Activated CD4-positive, CD25-positive, alpha-beta regulatory T cell (primary cell): ENCODE measurements around the gene RPP25.

ENCODE experiments used
- DNase-seq, 4 experiments: peaks; one replicate each; lab custom pipeline; 2025; lab: John Stamatoyannopoulos, UW

The RPP25 gene

DNA sequence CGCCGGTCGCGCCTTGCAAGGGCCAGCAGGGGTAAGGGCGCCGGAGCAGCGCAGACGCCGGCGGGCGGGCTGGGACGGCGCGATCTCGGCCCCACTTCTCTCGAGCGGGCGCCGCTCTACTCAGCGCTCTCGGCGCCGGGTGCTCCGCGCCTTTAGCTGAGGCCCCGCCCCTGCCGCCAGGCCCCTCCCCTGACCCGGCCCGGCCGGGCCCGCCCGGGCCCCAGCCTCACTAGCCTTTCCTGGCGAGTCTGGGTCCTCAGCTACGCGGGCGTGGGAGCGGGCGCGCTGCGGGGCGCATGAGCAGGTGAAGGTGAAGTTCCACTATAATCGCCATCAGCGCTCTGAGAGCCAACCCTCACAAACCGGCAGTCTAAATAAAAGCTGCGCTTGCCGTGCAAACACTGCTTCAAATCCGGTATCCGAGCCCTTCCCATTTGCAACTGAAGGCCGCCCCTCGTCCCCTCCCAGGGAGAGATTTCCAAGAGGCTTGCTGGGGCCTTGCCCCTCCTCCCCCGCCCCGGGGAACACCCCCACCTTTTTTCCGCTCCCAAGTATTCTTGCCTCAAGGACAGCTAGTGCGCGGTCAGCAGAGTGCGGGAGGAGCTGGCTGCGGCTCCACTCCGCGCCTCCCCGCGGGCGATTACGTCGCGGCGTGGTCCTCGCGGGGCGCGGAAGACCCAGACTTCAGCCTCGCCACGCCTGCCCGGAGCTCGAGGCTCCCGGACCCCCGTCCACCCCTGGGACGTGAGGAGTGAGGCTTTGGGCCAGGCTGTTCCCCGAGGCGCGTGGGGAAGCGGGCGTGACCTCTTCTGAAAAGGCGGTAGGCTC is at the start of gene RPP25:
Gene RPP25 (minus strand): TSS at position 125 of the 828 bp plus-strand sequence. CDS start 189 bp downstream, outside the sequence.
- peak; percentile 26 to 46 (median 34) for DNase-seq

DNA sequence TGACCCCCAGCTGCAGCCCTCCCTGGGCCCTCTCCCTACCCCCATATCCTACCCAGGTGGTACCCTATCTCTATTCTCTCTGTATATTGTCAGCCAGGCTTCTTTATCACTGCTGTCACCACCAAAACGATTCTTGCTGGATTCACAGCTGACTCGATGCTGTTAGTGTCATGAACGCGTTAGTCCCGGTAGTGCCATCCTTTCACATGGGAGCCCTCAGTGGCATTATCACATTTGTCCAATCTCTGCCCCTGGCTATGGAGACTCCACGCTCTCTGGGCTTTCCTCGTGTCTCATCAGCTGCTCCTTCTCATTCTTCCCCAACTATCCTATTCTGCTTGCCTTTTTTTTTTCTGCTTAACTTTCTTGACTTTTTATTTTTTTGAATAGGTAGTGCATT is 45.8 kb upstream of the RPP25 start:
- DNase-seq: no peak

DNA sequence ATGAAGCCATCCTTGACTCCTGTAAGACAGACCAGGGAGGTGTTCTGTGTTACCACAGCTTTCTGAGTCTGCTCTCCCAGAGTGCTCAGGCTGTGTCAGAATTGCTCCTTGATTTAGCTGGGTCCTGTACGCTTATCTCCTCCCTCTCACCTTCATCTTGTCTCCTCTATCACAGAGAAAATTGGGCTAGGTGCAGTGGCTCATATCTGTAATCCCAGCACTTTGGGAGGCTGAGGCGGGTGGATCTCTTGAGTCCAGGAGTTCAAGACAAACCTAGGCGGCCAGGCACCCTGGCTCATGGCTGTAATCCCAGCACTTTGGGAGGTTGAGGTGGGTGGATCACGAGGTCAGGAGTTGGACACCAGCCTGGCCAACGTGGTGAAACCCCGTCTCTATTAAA is 44.7 kb upstream of the RPP25 start:
- DNase-seq: no peak

DNA sequence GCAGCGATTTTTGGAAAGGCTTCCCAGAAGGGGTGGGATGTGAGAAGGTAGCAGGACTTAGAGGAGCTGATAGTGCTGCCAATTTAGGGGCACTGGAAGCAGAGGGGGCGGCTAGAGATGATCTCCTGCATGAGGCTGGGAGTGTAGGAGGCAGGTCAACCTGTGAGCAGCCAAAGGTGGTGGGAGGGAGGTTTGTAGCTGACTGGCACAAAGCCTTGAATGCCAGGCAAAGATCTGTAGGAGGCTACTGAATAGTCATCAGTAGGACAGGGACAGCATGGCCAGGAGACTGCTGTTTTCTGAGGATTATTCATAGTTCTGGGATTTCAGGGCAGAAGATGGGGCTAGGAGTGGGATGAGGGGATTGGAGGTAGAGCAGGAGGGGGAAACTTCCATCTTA is 41.0 kb upstream of the RPP25 start:
- DNase-seq: no peak

- no peak for DNase-seq
These were observed 40.6 kb upstream of the RPP25 start for GRCh38 chr15:74997141-74997540.

DNA sequence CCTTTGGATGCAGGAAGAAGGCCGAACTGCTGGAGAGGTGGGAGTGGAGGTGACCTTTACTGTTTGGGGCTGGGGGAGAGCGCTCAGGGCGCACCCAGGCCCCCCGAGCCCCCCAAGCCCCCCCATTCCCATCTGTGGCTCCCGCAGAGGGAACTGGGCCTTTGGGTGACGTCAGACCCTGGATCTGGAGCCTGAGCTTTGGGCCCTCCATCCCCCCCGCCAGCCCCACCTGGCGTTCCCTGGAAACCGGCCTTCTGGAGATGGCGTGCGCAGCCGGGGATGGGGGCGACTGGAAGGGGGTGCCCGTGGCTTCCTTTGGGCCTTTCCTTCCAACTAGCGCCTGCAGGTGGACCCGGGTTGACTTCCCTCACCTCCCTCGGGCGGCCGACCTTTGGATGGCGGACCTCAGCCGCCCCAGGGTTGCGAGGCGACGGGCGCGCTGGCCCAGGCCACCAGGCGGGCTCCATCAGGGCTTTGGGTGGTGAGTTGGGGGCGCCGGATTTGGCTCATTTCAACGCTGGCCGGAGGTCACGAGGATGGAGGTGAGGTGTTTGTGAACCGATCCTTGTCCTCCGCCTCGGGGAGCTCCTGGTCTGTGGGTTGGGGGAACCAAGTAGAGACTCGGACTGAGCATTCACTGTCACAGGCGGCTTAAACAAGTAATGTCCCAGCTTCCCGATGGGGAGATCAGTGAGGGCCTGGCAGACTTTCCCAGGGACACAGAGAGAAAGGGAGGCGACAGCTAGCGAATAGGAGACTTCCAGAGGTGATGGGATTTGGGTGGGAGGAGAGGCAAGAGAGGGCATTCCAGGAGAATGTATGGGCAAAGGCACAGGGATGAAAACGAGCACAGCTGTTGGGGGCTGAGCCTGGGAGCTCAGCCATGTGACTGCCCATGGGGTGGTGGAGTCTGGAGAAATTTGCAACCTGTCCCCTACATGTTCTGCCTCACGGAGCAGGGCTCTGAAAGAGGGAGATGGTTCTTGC is 39.5 kb upstream of the RPP25 start:
- DNase-seq: no peak

GRCh38 chr15:74995182-74995778 is 38.7 kb upstream of the RPP25 start, which contains the start of gene SCAMP5:
Gene SCAMP5, plus strand, starts transcription at chr15:74995563. Its CDS starts 16,277 bp downstream, at chr15:75011840.
- peak; percentile 70 to 90 (median 87) for DNase-seq

GRCh38 chr15:74994685-74995084 is 38.1 kb upstream of the RPP25 start:
- DNase-seq: no peak

DNA sequence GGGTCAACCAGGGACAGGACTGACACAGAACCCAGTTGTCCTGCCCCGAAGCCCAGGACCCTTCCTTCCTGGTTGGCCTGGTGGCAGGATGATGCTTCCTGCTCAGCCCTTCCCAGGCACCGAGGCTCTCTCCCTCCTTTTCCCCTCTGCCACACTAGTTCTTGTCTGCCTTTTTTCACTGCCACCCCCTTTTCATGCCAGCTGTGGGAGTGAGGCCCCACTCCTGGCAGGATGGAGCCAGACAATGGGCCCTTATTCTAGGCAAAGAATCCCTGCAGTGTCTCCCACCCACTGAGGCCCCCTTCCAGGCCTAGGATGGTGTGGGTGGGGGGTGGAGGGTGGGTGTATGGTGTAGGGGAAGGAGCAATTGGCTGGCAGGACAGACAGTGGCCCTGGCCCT is 37.7 kb upstream of the RPP25 start:
- DNase-seq: no peak

DNA sequence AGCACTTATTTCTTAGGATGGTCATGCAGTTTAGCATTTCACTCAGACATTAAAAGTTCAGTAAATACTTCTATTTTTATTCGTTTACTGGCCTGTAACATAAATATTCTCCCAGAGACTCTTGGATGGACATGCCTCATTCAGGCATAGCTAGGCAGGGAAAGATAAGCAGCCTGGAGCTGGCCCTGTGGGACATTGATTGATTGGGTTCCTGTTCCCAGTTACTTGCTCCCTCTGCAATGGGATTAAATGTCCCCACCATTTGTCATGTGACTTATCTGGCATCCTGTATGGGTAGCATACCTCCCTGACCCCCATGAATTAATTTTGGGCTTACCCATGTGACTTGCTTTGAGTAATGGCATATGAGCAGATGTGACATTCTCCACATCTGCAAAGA is 36.0 kb upstream of the RPP25 start:
- no peak for DNase-seq

DNA sequence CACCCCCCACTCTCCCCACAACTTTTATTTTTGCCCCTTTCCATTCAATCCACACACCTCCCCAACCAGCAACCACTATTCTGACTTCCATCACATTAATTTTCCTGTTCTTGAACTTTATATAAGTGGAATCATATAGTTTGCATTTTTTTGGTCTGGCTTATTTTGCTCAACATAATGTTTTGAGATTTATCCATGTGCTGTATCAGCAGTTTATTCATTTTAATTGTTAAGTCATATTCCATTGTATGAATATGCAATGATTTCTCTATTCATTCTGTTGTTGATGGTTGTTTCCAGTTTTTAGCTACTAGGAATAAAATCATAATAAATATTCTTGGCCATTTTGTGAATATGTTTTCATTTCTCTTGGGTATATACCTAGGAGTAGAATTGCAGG is 33.0 kb upstream of the RPP25 start:
- no peak for DNase-seq

DNA sequence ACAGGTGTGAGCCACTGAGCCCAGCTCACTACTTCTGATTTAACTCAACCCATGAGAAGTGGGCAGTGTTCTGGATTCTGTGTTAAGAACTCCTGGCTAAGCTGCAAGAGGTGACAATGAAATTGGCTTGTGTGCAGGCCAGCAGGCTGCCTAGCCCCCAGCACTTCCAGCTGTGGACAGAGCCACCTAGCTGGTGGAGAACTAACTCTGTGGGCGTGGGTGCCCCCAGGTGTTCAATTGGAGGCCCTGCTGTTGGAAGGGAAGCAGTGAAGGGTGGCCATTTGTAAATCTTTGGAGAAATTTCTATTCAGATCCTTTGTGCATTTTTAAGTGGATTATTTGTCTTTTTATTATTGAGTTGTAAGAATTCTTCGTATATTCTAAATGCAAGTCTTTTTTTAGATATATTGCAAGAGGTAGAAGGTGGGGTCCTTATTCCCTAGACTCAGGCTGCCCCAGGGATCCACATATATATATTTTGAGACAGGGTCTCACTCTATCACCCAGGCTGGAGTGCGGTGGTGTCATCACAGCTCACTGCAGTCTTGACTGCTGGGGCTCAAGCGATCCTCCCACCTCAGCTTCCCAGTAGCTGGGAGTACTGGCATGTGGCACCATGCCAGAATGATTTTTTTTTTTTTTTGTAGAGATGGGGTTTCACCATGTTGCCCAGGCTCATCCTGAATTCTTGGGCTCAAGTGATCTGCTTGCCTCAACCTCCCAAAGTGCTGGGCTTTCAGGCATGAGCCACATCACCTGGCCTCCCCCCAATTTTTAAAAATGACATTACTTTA is 31.6 kb upstream of the RPP25 start:
- DNase-seq: no peak

- DNase-seq: peak in 1 of 4 experiments; percentile 11
These were observed 27.2 kb upstream of the RPP25 start for GRCh38 chr15:74983725-74984231.

GRCh38 chr15:74982183-74982582 is 25.6 kb upstream of the RPP25 start:
- DNase-seq: no peak

DNA sequence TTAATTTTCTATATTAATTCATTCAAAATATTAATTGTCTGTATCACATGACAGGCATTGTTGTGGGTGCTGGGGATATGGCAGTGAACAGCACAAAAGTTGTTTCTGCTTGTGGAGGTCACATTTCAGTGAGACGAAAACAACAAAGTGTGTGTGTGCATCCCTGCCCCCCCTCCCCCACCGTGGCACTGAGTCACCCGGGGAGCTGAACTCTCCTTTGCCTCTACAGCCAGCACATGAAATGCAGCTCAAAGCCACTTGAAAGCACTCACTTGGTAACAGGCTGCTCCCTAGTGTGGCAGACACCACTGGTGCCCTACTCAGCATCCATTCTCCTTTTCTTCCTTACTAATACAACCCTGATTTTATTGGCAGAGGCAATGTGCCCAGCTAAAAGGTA is 21.9 kb upstream of the RPP25 start:
- peak in 1 of 4 experiments; percentile 30 for DNase-seq

GRCh38 chr15:74978077-74978476 is 21.5 kb upstream of the RPP25 start:
- no peak for DNase-seq

GRCh38 chr15:74977599-74977998 is 21.0 kb upstream of the RPP25 start:
- DNase-seq: no peak

- DNase-seq: no peak
These were observed 19.6 kb upstream of the RPP25 start for GRCh38 chr15:74976159-74976558.

DNA sequence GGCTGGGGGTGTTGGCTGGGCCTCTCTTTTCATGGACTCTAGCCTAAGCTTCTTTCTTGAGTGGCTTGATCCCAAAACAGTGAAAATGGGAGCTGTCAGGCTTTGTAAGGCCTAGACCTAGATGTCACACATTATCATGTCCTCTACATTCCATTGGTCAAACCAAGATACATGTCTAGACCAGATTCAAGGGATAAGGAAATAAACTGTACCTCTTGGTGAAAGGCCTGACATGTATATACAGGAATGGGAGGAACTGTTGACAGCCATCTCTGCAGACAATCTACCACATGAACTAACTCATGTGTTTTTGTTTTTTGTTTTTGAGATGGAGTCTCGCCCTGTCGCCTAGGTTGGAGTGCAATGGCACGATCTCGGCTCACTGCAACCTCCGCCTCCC is 11.1 kb upstream of the RPP25 start:
- no peak for DNase-seq

DNA sequence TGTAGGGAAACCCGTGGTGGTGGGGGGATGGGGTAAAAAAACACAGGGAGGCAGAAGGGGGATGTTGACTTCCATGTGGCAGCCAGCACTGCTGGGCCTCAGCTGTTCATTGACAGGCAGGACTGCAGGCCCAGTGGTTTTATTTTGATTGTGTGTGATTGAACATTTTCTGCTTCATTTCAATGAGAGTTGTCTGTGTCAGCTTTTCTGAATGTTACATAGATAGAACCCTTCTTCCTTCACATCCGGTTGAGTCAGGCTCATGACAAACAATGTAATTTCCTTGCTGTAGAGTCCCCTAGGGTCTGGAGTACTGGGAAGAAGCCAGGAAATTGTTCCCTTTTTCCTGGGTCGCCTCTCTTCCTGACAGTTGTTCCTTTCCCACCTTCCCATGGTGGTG is 8.2 kb upstream of the RPP25 start:
- DNase-seq: no peak

DNA sequence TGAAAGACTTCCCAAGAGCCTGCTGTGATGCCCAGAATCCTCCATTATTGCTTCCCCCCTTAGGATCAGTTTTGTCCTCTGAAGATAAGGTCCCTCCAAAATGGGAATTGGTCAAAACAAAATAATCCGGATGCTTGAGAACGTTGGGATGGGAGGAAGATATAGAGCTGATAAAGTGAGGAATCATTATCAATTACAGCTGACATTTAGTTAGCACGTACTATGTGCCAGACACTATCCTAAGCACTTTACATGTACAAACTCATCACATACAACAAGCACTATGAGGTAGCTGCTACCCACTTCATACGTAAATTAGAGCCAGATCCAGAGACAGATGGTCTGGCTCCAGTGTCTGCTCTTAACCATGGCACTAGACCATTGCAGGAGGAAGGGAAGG is 6.6 kb upstream of the RPP25 start:
- DNase-seq: no peak
